K562 (cell line): ENCODE measurements around the gene DEK.

Source experiments
- ATF3 ChIP-seq, 2 experiments: fragments of 450-650 bp in 1 of 2; sonication (generic) in 1 of 2; formaldehyde crosslinking in 1 of 2; IDR thresholded peaks in 1 of 2; conservative IDR thresholded peaks in 1 of 2; 2 replicates each; pipeline versions ENCODE4 v1.6.1 to v1.8.1; 2016 to 2023; ENCODE audit warnings: mild to moderate bottlenecking in 2 of 2, moderate library complexity in 2 of 2, inconsistent platforms in 1 of 2, missing genetic modification reagents in 1 of 2
- CTCF ChIP-seq, 3 experiments: IDR thresholded peaks in 2 of 3; conservative IDR thresholded peaks in 1 of 3; 2 replicates each; pipeline ENCODE4 v1.5.1; 2011 to 2012; ENCODE audit warnings: low read length in 3 of 3, mild to moderate bottlenecking in 3 of 3, control low read depth in 2 of 3, improper control_type of control experiment in 1 of 3, inconsistent platforms in 1 of 3, low read depth in 1 of 3, mixed read lengths in 1 of 3, moderate library complexity in 1 of 3; ENCODE audit not compliant: insufficient read depth in 2 of 3
- KHSRP ChIP-seq: fragments of 450-650 bp; IDR thresholded peaks from 2 replicates; pipeline ENCODE4 v1.6.1; 2017
- NBN ChIP-seq: fragments of 450-650 bp; IDR thresholded peaks from 2 replicates; pipeline ENCODE4 v1.6.1; 2016; ENCODE audit warnings: low read depth, mild to moderate bottlenecking
- RNF2 ChIP-seq: sonication (generic); IDR thresholded peaks from 2 replicates; pipeline ENCODE4 v1.6.1; 2016
- ZKSCAN1 ChIP-seq: fragments of 150-350 bp; IDR thresholded peaks from 2 replicates; pipeline ENCODE4 v1.6.1; 2016; ENCODE audit warnings: low read depth, low read length

- no peak for TF ChIP-seq CTCF (IDR thresholded peaks at IDR 0.05 in 2 of 3, conservative IDR thresholded peaks at IDR 0.05 in 1 of 3; ENCODE audit: insufficient read depth in 2 of 3, low read depth in 1 of 3, low read length in 3 of 3)
- TF ChIP-seq ATF3 (IDR thresholded peaks at IDR 0.05), result no peak
- TF ChIP-seq ATF3 (CRISPR knock-in tag; conservative IDR thresholded peaks at IDR 0.05), result no peak
- TF ChIP-seq RNF2, result no peak
- no peak for TF ChIP-seq NBN
- no peak for TF ChIP-seq ZKSCAN1
- no peak for TF ChIP-seq KHSRP
These were observed 44.7 kb downstream of the DEK start for GRCh38 chr6:18219591-18219990.
